Measurements from ENCODE around the gene DENND1B.
"Not testable (repeated sequence)": the region's sequence is repeated elsewhere in the genome, so short reads cannot be mapped to it uniquely, and the experiment has no call there.

Gene DENND1B

GRCh38 chr1:197553281-197553680 is 222.0 kb downstream of the DENND1B start:
- DNase-seq (ENCODE audit: low read depth), result no peak

- no peak for DNase-seq (ENCODE audit: low read depth)
Measured at GRCh38 chr1:197546989-197547388, 228.3 kb downstream of the DENND1B start.

GRCh38 chr1:197544553-197544952 is 230.7 kb downstream of the DENND1B start:
- DNase-seq (ENCODE audit: low read depth), result no peak

GRCh38 chr1:197544130-197544529 is 231.2 kb downstream of the DENND1B start:
- DNase-seq (ENCODE audit: low read depth), result no peak

GRCh38 chr1:197541411-197541810 is 233.9 kb downstream of the DENND1B start:
- DNase-seq (ENCODE audit: low read depth), result no peak

- DNase-seq (ENCODE audit: low read depth), result no peak
Measured at GRCh38 chr1:197526736-197527371, 248.4 kb downstream of the DENND1B start.

GRCh38 chr1:197521118-197521739 is 254.1 kb downstream of the DENND1B start:
- DNase-seq (ENCODE audit: low read depth), result no peak

- no peak for DNase-seq (ENCODE audit: low read depth)
Measured at GRCh38 chr1:197519741-197520334, 255.4 kb downstream of the DENND1B start.

- DNase-seq (ENCODE audit: low read depth), result no peak
Measured at GRCh38 chr1:197515421-197515820, 259.9 kb downstream of the DENND1B start.

- DNase-seq (ENCODE audit: low read depth), result no peak
Measured at GRCh38 chr1:197510691-197511378, 264.4 kb downstream of the DENND1B start.

- no peak for DNase-seq (ENCODE audit: low read depth)
Measured at GRCh38 chr1:197496722-197497121, 278.6 kb downstream of the DENND1B start.

GRCh38 chr1:197491505-197491904 is 283.8 kb downstream of the DENND1B start:
- DNase-seq (ENCODE audit: low read depth), result not testable (repeated sequence)

GRCh38 chr1:197486946-197487345 is 288.3 kb downstream of the DENND1B start:
- DNase-seq (ENCODE audit: low read depth), result no peak

GRCh38 chr1:197485790-197486189 is 289.5 kb downstream of the DENND1B start:
- no peak for DNase-seq (ENCODE audit: low read depth)

GRCh38 chr1:197481101-197481500 is 294.2 kb downstream of the DENND1B start:
- no peak for DNase-seq (ENCODE audit: low read depth)

GRCh38 chr1:197480446-197480845 is 294.8 kb downstream of the DENND1B start:
- DNase-seq (ENCODE audit: low read depth), result no peak

GRCh38 chr1:197472141-197472540 is 303.1 kb downstream of the DENND1B start:
- DNase-seq (ENCODE audit: low read depth), result no peak

- no peak for DNase-seq (ENCODE audit: low read depth)
Measured at GRCh38 chr1:197471248-197471985, 303.9 kb downstream of the DENND1B start.

GRCh38 chr1:197470330-197470729 is 304.9 kb downstream of the DENND1B start:
- DNase-seq (ENCODE audit: low read depth), result no peak

- no peak for DNase-seq (ENCODE audit: low read depth)
Measured at GRCh38 chr1:197469620-197470210, 305.6 kb downstream of the DENND1B start.

GRCh38 chr1:197468543-197469175 is 306.6 kb downstream of the DENND1B start:
- DNase-seq (ENCODE audit: low read depth), result no peak
